Germinal center (tissue), 1 donor: ENCODE data around the gene RPRD1B.

Source experiments
- DNase-seq: peaks from one replicate; pipeline ENCODE4 v3.0.0; 2012; ENCODE audit warnings: mixed read lengths, low spot score

RPRD1B gene

DNA sequence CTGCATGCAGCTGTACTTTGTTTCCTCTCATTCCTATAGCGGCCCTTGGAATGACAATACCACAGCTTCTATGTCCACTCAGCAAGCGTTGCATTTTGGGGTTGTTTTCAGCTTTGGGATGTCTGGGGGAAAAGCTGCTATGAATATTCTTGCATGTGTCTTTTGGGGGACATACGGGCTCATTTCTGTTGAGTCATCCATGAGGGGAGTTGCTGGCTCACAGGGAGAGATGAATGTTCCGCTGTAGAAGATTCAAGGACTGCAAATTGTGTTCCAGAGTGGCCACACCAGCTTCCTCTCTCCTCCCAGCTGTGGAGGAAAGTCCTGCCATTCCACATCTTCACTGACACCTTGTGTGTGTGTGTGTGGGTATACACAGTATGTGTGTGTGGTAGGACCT lies 88.2 kb downstream of the RPRD1B start:
- no peak for DNase-seq

DNA sequence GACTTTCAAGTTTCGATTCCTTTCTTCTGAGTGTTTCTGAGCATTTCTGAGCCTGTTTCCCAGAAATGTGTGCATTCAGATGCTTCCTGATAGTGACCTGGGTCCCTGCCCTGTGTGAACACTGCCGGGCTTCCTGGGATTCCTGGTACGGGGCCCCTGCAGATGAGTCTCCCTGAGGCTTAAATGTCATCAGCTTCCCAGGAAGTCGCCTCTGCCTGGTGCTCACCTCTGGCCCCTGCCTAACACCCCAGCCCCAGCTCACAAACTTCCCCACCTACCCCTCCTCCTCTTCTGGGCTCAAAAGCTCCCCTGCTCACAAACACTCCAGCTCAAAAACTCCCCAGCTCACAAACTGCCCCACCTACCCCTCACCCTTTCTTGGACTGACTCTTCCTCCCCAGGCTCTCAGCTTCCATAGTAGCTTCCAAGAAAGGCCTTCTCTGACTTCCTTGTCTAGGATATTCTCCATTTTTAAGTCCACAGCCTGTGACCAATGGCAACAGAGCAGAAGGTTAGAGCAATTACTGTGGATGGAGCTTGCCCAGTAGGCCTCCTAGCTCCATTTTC lies 89.6 kb downstream of the RPRD1B start:
- no peak for DNase-seq

DNA sequence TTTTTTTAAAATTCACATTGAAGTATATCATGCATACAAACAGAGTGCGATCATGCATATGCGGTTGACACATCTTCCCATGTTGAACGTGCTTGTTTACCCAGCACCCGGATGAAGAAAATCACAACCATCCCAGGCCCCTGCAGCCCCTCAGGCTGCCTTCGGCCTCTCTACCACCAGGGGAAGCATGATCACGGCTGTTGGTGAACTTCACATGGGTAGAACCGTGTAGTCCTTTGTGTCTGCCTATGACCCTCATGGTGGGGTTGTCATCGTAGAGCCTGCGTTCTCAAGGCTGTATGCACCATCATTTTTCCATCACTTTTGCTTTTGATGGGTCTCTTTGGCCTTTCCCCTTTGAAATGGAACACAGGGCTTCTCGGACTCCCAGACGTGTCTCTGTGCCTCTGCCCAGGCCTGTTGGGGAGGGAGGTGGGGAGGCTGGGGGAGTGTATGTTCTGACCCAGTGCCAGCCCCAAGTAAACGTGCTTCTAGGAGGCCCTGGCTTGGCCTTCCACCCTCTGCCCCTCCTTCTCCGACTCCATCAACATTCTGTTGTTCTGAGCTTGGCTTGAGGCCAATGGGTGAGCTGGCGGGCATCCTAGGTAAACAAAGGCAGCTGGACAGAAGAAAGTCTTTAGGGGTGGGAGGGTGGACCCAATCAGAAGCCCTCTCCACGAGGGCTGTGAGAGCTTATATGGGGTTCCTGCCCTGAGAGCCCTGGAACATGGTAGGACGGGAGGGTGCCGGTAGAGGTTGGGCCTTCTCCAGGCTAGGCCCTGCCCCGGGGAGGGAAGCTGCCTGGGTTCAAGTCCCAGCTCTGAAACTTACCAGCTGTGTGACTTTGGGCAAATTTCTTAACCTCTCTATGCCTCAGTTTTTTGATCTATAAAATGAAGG lies 91.9 kb downstream of the RPRD1B start:
- no peak for DNase-seq

DNA sequence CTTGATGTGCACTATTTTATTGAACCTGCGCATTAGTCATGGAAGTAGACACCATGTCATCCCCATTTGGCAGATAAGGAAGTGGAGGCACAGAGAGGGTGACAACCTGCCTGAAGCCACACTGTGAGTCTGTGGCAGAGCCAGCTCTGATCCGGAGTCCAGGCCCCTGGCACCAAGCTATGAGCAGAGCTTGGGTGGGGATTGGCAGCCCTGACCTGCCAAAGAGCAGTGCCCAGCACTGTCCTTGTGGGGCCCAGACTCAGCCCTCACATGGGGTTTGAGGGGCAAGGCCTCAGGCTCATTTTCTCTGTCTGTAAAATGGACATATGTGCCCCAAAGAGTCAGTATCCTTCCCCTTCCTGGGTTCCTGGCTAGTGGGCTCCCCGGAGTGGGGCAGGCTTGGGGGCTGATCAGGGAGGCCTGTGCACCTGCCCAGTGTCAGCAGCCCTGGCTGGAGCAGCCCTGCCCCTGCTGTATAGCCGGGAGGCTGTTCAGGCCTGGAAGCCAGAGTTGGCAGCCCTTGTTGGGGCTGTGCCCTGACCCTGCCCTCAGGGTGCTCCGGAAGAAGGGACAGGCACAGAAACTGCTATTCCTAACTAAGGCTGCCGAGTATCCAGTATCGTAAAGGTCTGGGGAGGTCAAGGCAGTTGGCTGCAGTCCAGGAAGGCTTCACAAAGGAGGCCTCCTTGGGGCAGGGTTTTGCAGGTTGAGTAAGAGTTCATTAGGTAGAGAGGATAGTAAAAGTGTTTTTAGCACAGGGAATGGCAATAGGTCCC lies 92.8 kb downstream of the RPRD1B start:
- no peak for DNase-seq

DNA sequence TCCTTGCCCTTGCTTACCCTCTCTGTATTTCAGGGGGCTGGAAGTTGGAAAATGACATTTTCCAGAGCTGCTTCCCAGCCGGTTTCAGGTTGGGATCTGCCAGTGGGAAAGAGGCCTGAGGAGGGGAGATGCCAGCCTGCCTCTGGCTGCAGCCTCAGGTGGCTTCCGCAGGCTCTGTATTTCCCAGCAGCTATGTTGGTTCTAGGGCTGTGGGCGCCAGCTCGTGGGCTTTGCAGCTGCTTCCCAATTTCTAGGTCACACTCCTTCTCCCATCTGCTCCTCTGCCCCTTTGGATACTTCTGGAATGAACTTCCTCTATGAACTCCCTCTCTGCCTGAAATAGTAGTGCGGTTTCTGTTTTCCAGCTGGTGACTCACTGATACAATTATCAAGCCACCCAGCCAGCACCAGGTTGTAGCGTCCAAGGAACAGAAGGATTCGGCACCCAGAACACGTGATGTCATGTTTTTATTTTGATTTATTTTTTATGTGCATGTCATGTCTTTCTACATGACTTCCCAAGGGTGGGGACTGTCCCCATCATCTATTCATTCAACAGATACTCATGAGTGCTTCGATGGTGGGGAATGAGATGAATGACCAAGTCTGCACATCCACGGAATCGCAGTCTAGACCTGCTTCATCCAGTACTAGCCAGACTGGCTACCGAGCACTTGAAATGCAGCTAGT lies 93.5 kb downstream of the RPRD1B start:
- no peak for DNase-seq

DNA sequence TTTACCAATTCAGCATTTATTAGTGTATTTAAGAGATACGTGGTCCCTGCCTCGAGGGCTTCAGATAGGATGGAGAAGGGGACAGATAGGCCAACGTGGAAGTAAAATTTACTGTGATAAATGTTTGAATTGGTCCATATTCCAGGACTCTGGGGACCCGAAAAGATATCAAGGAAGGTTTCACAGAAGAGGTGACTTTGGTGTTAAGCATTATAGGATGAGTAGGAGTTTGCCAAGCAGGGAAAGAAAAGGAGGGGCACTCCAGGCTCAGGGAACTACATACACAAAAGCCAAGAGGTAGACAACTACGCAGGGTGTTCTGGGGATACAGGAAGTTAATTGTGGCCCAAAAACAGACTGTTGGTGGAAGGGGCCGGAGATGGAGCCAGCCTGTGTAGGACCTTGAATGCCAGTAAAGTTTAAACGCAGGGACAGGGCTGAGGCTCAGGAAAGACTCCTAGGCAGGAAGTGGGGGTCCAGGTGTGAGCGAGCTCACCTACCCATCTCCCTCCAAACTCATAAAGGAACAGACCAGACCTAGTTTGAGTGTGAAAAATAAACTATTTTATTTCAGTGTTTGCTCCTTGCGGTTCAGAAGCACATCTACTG lies 94.5 kb downstream of the RPRD1B start:
- DNase-seq = no peak

DNA sequence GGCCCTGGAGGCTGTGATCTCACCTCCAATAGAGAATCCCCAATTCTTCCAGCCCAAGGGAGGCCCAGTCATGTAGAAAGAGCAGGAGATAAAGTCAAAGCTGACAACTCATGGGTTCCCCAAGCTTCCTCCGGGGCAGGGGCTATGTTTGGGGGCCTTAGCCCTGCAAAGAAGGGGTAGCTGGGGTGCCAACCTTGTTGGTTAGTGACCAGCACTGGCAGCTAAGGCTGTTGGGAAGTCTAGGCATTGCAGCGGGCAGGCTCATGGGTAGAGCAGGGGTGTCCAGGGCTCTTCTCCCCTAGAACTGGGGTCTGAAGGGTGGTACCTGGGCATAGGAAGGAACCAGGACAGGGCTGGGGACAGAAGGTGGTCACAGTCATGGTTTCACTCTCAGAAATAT lies 95.1 kb downstream of the RPRD1B start:
- no peak for DNase-seq

DNA sequence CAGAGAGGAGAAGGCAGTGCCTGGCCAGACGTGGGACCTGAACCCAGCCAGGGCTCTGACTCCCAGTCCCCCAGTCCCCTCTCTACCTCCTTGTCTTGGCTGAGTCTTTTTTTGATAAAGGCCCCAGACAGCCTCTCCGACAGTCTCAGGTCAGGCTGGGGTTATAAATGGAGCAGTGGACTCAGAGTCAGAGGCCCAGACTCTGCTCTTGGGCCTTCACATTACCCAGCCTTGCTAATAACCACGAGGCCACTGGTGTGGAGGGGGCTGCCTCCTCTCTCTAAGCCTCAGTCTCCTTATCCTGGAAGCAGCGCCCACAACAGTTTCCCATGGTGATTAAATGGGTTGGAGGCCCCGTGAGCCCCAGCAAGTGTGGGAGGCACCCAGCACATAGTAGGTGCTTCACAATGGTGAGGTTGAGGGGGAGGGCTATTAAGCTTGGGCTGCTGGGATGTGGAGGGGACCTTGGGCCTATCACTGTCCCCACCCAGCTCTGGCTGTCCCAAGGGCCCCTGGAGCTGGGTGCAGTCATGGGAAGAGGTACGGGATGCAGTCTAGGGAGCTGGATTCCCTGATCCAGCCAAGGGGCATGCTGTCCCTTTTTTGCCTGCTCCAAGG lies 95.8 kb downstream of the RPRD1B start:
- DNase-seq = no peak

DNA sequence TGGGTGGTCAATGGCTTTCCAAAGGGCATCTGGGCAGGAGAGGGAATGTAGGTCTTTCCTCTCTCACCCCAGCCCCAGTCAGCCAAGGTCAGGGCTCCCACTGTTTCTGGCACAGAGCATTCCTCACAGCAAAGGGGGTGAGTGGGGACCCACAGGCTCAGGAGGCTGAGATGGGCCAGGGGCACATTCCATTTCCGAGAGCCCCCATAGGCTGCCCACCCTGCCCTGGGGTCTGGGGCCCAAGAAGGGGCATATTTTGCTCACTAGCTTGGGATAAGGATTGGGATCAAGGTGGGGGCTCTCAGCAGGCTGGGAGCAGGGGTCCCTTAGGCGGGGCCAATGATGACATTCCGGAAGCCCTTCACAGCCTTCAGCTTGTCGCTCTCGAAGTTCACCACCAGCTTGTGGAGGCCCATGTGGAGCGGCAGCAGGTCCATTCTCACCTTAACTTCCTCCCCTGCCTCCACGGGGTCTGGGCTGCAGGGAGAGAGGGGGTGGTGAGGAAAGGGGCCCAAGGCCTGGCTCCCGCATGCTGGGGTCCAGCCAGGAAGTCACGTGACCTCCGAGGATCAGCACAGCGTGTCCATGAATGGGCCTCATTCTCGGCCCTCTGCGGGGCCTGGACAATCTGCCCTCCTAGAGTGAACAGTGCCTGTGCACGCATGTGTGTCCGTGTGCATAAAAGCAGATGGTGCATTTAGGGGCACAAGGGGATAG lies 96.5 kb downstream of the RPRD1B start:
- DNase-seq = no peak

DNA sequence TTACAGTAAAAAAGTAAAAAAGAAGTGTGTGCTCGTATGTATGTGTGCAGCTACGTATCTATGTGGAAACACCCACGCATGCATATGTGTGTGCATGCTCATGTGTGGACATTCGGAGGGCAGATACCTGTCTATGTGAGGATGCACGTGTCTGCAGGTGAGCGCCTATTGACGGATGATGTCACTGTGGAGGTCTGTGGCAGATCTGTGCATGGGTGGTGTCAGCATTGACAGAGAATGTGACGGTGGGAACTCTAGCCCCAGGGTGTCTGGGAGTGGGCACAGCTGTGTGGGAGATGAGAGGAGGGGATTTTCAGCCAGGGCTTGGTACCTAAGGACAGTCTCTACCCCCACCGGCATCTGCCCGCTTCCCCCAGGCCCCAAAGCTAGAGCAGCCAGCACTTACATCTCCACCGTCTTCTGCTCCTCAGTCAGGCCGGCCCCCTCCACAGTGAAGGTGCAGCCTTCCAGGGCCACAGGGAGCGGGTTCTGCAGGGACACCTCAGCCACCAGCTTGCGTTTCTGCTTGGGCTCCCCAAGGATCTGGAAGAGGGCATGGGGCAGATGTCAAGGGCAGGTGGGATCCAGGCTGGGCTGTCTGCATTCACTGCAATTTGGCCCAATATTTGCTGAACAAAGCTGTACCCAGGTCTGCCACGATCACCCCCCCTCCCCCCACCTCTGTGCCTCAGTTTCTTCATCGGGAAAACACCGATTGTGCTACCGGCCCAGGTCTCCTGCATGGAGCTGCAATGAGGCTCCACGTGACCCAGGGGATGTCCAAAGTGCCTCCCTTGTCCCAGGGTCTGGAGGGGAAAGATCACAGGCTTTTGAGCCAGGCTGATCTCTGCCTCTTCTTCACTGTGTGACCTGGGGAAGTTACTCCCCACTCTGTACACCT lies 97.4 kb downstream of the RPRD1B start:
- DNase-seq = no peak

DNA sequence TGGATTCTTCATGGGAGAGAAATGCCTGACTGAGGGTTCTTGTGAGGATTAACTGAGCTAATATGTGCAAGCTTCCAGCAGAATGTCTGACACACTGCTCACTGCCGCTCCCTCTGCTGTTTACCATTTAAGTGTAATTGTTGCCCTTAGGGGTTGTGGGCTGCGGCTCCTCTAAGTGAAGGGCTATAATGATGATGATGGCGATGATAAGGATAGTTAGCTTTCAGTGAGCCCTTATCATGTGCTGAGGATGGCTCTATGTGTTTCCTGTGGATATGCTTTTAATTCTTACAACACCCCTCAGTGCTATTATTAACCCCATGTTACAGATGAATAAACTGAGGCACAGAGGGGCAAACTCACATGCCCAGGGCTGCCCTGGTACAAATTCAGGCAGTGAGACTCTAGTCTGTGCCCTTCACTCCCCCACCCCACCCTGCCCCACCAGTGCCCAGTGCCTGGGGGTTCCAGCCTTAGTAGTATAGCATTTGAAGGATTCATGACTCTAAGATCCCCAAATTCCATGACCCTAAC lies 98.1 kb downstream of the RPRD1B start:
- DNase-seq = no peak

DNA sequence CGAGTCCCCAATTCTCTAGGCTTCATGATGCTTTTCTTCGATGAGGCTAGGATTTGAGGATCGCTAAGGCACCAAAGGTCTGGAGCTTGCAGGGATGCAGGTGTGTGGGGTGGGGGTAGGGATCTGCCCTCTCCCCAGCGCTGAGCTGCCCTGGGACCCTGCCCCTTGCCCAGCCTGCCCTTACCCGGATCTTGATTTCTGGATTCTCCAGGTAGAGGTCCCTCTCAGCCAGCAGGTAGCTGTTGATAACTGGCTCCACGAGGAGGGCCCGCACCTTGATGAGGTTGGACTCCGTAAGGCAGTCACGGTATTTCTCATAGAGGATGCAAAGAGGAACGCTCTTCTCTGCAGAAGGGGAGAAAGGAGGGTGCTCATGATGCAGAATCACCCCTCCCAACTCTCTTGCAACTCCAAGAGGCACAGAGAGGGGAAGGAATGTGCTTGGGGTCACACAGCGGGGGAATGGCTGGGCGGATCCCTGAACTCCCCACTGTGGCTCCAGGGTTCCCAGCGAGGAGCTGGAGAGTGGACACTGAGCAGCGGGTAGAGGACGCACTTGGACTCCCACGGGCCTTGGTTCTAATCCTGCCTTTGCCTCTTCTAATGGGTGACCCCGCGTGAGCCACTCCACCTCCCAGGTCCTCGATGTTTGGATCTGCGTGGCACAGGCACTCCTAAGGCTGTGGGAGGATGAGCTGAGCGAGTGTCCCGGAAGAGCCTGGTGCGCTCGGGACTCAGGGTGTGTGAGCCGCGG lies 98.8 kb downstream of the RPRD1B start:
- DNase-seq = no peak

DNA sequence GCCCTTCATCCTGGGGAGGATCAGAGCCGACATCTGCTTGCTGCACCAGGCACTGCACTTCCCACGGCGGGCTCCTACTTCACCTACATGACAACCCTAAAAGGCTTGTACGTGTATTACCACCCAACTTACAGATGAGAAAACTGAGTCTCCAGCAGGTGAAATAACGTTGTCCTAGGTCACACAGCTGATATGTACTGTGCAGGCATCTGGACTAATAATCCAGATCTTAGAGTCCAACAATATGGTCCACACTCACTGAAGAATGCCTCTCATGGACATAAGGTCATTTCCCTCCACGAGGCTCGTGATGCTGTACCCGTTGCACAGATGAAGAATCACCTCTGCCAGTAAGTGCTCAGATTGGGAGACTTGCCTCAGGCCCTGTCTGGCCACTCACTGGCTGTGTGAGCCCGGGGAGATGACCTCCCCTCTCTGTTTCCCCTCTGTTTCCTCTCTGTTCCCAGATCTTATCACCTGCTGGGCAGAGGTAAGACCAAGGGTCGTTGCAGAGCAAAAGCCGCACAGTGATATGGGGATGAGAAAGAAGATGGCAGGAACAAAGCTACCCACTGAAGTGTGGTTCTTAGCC lies 99.5 kb downstream of the RPRD1B start:
- no peak for DNase-seq

DNA sequence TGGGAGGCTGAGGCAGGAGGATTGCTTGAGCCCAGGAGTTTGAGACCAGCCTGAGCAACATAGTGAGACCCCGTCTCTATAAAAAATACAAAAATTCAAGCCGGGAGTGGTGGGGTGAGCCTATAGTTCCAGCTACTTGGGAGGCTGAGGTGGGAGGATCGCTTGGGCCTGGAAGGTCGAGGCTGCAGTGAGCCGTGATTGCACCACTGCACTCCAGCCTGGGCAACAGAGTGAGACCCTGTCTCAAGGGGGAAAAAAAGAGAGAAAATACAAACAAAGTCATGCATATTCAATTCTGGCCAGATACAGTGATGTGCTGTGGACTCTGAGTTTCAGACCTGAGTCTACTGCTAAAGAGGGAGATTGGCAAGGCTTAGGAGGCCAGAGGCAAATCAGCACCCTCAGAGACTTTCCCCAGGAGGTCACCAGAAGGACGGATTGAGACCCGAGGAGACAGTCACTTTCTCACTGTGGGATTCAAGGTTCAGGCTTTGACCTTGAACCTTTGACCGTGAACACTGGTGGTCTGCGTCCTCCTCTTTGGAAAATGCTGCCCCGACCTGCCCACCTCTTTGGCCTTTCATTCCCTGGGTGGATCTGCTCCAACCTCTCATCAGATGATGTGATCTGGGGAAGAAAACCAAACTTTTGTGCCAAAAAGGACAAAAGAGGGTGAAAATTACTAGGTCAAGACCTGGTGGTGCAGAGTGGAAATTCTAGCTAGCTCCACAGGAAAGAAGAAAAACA lies 100.3 kb downstream of the RPRD1B start:
- DNase-seq = no peak

DNA sequence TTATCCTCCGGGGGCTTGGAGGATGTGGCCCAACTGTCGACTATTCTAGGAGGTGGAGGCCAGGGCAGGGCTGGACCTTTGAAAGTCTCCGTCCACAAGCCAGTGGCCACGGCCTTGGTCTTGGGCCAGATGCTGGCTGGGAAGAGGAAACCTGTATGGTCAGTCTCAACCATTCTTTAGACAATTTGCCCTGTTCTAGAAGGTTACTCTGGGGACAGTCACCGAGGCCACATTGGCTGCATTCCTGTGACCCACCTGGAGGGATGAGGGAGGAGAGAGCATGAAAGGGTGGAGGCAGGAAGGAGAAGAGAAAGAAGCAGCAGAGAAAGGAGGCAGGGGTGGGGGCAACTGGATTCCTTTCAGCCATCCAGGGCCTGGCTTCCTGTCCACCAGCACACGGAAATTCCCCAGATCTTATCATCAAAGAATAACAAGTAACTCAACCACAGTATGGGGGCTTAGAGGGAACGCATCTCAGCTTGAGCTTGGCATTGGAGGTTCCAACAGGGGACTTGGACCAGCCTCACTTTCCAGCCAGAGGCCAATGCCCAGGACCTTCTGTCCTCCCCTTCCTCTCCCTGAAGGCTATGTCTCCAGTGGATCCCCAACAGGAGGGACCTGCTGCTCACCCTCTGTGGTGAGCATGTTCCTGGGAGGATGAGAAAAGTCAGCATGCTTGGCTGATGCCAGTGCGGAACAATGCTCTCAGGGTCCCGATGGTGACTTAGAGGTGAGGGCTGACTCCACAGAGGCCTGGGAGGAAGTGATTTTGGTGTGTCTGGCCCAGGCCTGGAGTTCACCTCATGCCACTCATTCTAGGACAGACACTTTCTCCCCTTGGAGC lies 101.1 kb downstream of the RPRD1B start:
- no peak for DNase-seq

DNA sequence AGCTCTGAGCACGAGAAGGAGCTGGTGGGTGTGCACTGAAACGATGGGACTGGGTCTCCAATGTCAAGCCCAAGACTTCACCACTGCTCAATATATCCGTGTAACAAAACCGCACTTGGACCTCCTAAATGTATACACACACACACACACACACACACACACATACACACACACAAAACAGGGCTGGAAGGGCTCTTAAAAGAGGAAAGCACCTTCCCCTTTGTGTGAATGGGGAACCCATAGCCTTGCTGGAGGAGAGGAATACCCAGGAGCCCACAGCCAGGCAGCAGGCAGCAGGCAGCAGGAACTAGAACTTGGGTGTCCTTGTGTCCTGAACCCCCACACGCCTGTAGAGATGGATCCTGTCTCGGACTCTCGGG lies 101.7 kb downstream of the RPRD1B start:
- DNase-seq = no peak
